ENCODE results near the gene SPOCK2. TPM values are rescaled to one million over a fixed set of nuclear protein-coding genes. Genes with fewer than 3 reads are reported as not detected.

The SPOCK2 gene
- total and polyA plus RNA-seq, 2 donors (not counting 1 experiment from before 2014, with no cell fraction given): 39.1 to 139 TPM

DNA sequence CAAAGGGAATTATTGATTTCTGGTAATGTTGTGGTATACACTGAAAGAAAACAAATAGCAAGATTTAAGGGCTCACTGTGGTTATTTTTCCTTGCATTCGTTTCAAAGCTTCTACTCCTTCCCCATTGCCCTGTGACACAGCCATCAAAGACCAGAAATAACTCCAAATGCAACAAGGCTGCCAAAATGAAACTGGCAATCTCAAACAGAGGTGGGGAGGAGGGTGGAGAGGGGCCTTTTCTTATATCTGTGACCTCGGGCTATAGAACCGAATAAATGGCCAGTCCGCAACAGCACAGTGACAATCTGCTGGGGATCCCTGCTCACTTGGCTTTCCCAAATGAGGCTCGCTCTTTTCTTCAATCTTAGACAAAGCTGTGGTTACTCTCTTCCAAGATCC, 17.4 kb upstream of the SPOCK2 start:
- ChIA-PET CTCF (interaction anchor here (1.2 to 1.5 kb wide), 2 partner anchors 57 to 232 kb away, joined by 3 to 4 read pairs; no protein-coding TSS in a partner anchor), POLR2A (no interaction called here)
- Mint-ChIP-seq H3K27ac (no peak overlapping the region), H3K9me3 (ENCODE audit: insufficient read depth) (no peaks in the 10 kb centered on the region), H3K4me1 (peaks cover 26% of the 10 kb centered on the region), H3K27me3 (no peaks in the 10 kb centered on the region), H3K4me3 (no peak overlapping the region)
- Histone ChIP-seq H3K9me3 (ENCODE audit: control extremely low read depth in 1 of 3, control insufficient read depth in 2 of 3, insufficient read depth in 1 of 3, low read length in 2 of 3) (no peaks in the 10 kb centered on the region), H3K4me2 (replicated peaks; ENCODE audit: low read depth, low read length, poor library complexity, severe bottlenecking) (no peak overlapping the region), H2AFZ (ENCODE audit: insufficient read depth, low read depth, low read length, poor library complexity, severe bottlenecking) (no peak overlapping the region), H3K79me2 (ENCODE audit: control insufficient read depth, insufficient read depth, low read length) (peaks cover 3% of the 10 kb centered on the region), H3K4me1 (ENCODE audit: control insufficient read depth in 2 of 2, insufficient read depth in 2 of 2, low read length in 2 of 2) (peaks cover 16 to 31% of the 10 kb centered on the region in 2 donors), H3K36me3 (replicated peaks in 1 of 2; ENCODE audit: control extremely low read depth in 1 of 2, control insufficient read depth in 1 of 2, extremely low read depth in 1 of 2, insufficient read depth in 2 of 2, low read length in 1 of 2) (peaks cover 0 to 21% of the 10 kb centered on the region in 2 experiments), H4K20me1 (ENCODE audit: control insufficient read depth, insufficient read depth, low read length, poor library complexity, severe bottlenecking) (no peaks in the 10 kb centered on the region), H3K9ac (ENCODE audit: low read length) (no peak overlapping the region), H3K27me3 (replicated peaks in 1 of 4; ENCODE audit: control extremely low read depth in 1 of 4, control insufficient read depth in 3 of 4, insufficient read depth in 4 of 4, low read length in 3 of 4) (no peaks in the 10 kb centered on the region), H3K27ac (ENCODE audit: low read length in 2 of 2) (no peak overlapping the region), H3K4me3 (ENCODE audit: control extremely low read depth in 1 of 5, extremely low read depth in 1 of 5, insufficient read depth in 1 of 5, low read depth in 2 of 5, low read length in 4 of 5) (no peak overlapping the region)
- ATAC-seq (ENCODE audit: low read depth): no peak
- intact Hi-C loops (cut with micrococcal nuclease): no loop called here
- 100% methylated on average over 3 of the region's 5 CpGs for WGBS (ENCODE audit: insufficient coverage)
- no peak for TF ChIP-seq EZH2 (IDR thresholded peaks at IDR 0.05; ENCODE audit: borderline replicate concordance, insufficient read depth, low read depth, low read length, poor library complexity, severe bottlenecking)
- TF ChIP-seq, protein P1, sequence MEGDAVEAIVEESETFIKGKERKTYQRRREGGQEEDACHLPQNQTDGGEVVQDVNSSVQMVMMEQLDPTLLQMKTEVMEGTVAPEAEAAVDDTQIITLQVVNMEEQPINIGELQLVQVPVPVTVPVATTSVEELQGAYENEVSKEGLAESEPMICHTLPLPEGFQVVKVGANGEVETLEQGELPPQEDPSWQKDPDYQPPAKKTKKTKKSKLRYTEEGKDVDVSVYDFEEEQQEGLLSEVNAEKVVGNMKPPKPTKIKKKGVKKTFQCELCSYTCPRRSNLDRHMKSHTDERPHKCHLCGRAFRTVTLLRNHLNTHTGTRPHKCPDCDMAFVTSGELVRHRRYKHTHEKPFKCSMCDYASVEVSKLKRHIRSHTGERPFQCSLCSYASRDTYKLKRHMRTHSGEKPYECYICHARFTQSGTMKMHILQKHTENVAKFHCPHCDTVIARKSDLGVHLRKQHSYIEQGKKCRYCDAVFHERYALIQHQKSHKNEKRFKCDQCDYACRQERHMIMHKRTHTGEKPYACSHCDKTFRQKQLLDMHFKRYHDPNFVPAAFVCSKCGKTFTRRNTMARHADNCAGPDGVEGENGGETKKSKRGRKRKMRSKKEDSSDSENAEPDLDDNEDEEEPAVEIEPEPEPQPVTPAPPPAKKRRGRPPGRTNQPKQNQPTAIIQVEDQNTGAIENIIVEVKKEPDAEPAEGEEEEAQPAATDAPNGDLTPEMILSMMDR (IDR thresholded peaks at IDR 0.05): no peak
- DNase-seq: no peak

DNA sequence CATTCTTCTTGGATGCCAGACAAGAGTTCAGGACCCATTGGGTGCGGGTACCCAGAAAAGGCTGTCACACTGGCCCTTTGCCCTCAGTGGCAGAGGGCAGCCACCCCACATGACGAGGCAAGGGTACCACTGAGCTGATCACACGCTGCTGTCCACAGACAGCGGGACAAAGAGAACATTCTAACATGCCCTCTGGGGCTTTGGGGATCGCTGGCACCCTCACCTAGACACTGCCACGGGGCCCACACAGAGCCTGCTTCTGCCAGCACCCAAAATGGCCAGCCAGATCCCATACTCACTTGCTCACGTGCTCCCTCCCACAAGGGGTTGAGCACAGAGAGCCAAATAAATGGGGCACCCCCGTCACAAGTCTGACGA, 16.7 kb upstream of the SPOCK2 start:
- ChIA-PET CTCF (interaction anchor here (1.2 to 1.5 kb wide), 2 partner anchors 57 to 232 kb away, joined by 3 to 4 read pairs; no protein-coding TSS in a partner anchor), POLR2A (no interaction called here)
- H3K4me1 ChIP-seq (ENCODE audit: control insufficient read depth in 2 of 2, insufficient read depth in 2 of 2, low read length in 2 of 2): peaks cover 16 to 31% of the 10 kb centered on the region in 2 donors
- H2AFZ ChIP-seq (ENCODE audit: insufficient read depth, low read depth, low read length, poor library complexity, severe bottlenecking): no peak overlapping the region
- Mint-ChIP-seq H3K27ac (no peak overlapping the region), H3K4me3 (no peak overlapping the region), H3K27me3 (no peaks in the 10 kb centered on the region), H3K9me3 (ENCODE audit: insufficient read depth) (no peaks in the 10 kb centered on the region), H3K4me1 (peaks cover 26% of the 10 kb centered on the region)
- TF ChIP-seq, protein P1 (IDR thresholded peaks at IDR 0.05): no peak
- no peak for TF ChIP-seq EZH2 (IDR thresholded peaks at IDR 0.05; ENCODE audit: borderline replicate concordance, insufficient read depth, low read depth, low read length, poor library complexity, severe bottlenecking)
- H3K9me3 ChIP-seq (ENCODE audit: control extremely low read depth in 1 of 3, control insufficient read depth in 2 of 3, insufficient read depth in 1 of 3, low read length in 2 of 3): no peaks in the 10 kb centered on the region
- H3K36me3 ChIP-seq (replicated peaks in 1 of 2; ENCODE audit: control extremely low read depth in 1 of 2, control insufficient read depth in 1 of 2, extremely low read depth in 1 of 2, insufficient read depth in 2 of 2, low read length in 1 of 2): peaks cover 0 to 23% of the 10 kb centered on the region in 2 experiments
- DNase-seq (no peak), ATAC-seq (ENCODE audit: low read depth) (no peak)
- H3K9ac ChIP-seq (ENCODE audit: low read length): no peak overlapping the region
- H3K79me2 ChIP-seq (ENCODE audit: control insufficient read depth, insufficient read depth, low read length): peaks cover 3% of the 10 kb centered on the region
- no peak overlapping the region for H3K27ac ChIP-seq (ENCODE audit: low read length in 2 of 2)
- intact Hi-C loops (cut with micrococcal nuclease): no loop called here
- WGBS (ENCODE audit: insufficient coverage): 100% methylated on average over 6 of the region's 9 CpGs
- no peaks in the 10 kb centered on the region for H3K27me3 ChIP-seq (replicated peaks in 1 of 4; ENCODE audit: control extremely low read depth in 1 of 4, control insufficient read depth in 3 of 4, insufficient read depth in 4 of 4, low read length in 3 of 4)
- no peak overlapping the region for H3K4me3 ChIP-seq (ENCODE audit: control extremely low read depth in 1 of 5, extremely low read depth in 1 of 5, insufficient read depth in 1 of 5, low read depth in 2 of 5, low read length in 4 of 5)
- no peak overlapping the region for H3K4me2 ChIP-seq (replicated peaks; ENCODE audit: low read depth, low read length, poor library complexity, severe bottlenecking)
- no peaks in the 10 kb centered on the region for H4K20me1 ChIP-seq (ENCODE audit: control insufficient read depth, insufficient read depth, low read length, poor library complexity, severe bottlenecking)

Data from B cell (primary cell).